Endometrial microvascular endothelial cells (primary cell): ENCODE measurements around the gene SETD3. TPM values are rescaled to one million over a fixed set of nuclear protein-coding genes. Genes with fewer than 3 reads are reported as not detected.

Source experiments
- in situ Hi-C: cut with HindIII; loops from 2 replicates; pipeline ENCODE4 v1.10.0; 2017; ENCODE audit warnings: low sequenced_read_pairs, low pct_unique_long_range_greater_than_20kb; ENCODE audit errors: inconsistent ontology term
- total RNA-seq: library from RNA; depleted of rRNA; stranded (reverse); fragments of >200 nt; gene quantifications from one replicate; pipeline ENCODE4 v1.2.3, GENCODE V29; 2015; ENCODE audit errors: inconsistent ontology term

SETD3 gene
- total RNA-seq = 56.9 TPM

DNA sequence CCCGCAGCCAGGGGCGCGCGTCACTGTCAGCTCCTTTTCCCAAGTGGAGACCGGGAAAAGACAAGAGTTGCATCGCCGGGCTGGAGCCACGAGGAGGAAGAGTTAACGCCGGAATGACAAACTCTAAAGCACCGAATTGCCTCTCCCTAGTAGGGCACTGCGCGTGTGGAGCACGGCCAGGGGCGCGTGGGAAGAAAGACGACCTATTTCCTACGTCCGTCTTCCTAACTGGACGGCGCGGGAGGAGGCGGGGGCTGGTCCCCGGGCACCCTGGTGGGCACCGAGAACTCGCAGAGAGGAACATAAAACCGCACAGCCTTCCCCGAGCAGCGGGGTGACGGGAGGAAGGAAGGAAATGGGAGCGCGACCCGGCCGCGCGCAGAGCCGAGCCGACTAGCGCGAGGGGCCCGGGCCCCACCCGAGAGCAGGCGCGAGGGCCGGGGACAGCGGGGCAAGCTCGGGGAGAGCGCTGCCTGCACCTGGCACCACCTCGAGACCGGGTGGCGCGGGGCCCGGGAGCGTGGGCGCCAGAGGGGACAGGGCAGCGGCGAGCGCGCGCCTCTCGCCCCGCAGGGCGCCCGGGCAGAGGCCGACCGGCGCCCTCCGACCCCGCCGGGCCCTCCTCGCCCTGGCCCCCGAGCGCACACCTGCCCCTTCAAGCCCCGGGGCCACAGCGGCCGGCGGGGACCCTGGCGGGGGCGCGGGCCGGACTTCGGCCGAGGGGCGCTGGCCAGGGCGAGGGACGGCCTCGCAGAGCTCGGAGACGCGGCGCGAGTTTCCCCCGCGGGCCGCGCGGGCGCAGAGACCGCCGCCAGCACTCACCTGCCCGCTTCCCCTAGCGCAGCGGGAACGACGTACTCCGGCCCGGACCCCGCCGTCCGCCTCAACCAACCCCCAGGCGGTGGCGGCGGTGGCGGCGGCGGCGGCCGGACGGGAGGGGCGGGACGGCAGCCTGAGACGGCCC is at the start of gene SETD3:
Gene SETD3 (minus strand): TSS at position 954 of the 964 bp plus-strand sequence. CDS start 15,054 bp downstream, outside the sequence.
- in situ Hi-C loops = no loop called here

DNA sequence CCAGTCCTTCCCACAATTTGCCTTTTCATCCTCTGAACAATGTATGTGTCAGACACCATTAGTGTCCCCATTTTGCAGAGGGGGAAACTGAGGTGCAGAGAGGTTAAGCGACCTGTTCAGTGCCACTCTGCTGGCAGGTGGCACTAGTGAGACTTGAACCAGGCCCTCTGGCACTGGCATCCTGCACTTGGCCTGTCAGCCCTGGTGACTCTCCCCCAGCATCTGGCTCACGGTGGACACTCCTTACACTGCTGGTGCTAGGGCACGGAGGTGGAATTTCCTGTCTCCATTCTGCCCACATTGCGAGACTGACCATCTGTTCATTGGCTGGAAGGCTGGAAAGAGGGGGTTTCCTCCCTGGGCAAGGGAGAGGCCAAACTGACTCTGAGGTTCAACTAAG is 49.2 kb upstream of the SETD3 start:
- in situ Hi-C loops = no loop called here

DNA sequence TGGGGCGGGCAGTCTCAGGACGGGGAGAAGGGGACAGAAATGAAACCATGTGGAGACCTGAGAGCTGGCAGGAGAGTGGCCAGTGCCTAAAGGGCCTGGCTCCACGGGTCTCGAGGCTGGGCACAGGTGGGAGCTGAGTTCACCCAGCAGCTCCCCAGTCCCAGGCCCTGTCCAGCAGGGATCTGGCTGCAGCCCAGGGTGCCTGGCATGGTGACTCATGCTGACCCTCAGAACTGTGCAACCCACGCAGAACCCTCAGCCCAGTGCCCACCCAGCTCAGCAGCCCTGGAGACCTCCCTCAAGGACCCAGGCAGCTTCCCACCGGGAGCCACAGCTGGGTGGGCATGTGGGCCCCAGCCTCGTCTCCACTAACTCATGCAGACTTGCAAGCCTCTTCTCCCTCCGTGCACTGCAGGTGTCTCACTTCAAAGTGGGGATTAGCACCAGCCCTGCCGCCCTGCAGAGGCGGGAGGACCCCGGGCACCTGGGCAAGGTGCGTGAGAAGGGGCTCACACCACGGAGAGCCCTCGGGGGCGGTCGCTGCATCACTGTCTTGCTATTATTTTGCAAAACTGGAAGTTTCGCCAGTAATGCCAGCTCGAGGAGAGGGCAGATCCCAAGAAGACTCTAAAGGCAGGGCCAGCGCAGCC is 46.9 kb upstream of the SETD3 start:
- in situ Hi-C loops = no loop called here

DNA sequence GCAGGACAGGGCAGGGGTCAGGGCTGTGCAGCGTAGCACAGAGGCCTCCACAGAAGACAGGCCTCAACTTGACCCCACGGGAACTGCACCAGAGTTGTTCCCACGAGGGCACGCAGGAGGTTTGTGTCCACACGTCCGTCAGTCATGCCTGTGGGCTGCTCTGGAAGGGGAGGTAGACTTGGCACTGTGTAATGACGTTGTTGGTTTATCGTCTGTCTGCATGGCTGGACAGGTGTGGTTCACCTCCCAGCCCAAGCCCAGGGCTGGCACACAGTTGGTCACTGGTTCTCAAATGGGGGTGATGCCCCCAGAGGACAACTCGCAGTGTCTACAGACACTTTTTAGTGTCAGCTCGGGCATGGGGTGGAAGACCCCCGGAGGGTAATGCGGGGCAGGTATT is 46.4 kb upstream of the SETD3 start:
- in situ Hi-C loops = no loop called here

DNA sequence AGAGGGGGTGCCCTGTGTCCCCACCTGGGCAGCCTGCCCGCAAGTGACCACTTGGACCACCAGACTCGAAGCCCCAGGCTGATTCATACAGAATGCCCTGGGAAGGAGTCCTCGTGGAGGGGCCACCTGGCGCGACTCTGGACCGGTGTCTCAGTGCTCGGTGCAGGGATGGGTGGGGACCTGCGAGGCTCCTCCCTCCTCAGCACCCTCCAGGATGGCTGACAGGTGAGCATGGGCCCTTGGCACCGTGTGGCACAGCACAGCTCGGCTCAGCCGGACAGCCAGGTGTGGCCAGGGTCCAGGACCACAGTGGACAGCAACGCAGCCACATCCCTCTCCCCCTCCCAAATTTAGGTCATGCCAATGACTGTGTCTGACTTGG is 45.0 kb upstream of the SETD3 start:
- in situ Hi-C loops = no loop called here

DNA sequence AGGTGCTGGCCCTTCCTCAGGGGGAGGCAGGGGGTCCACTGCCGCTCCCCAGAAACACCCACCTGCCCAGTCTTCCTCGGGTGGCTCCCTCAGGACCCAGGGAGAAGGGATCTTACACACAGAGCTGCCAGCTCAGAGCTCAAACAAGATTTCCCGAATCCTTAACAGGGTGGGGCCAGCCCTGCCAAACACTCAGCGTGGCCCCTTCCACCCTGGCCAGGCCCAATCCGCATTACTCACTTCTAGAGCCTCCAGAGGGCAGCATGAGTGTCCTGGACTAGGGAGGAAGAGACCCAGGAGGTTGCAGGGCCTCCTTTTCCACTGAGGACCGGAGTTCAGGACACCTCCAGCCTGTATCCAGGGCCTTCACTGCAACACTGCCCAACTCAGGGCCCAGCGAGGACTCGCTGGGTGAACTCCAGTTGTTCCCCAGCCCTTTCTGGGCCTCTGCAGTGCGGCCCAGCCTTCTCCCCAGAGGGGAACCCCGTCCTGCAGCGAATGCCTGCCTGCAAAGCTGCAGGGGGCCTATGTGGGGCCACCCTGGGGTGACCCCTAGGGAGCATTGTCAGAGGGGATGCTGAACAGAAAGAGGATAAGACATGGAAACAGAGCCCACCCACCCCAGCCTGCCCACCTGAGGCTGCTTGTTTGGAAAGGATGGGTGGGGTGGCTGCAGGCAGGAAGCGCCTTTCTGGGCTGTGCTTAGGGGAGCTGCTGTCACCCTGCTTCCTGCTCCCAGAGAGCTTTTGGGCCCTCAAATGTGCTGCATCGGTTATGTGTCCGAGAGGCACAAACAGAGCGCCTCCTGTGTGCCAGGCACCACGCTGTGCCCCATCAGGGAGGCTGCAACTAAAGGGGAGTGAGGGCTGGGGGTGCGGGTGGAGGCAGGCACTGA is 44.4 kb upstream of the SETD3 start:
- in situ Hi-C loops = no loop called here

DNA sequence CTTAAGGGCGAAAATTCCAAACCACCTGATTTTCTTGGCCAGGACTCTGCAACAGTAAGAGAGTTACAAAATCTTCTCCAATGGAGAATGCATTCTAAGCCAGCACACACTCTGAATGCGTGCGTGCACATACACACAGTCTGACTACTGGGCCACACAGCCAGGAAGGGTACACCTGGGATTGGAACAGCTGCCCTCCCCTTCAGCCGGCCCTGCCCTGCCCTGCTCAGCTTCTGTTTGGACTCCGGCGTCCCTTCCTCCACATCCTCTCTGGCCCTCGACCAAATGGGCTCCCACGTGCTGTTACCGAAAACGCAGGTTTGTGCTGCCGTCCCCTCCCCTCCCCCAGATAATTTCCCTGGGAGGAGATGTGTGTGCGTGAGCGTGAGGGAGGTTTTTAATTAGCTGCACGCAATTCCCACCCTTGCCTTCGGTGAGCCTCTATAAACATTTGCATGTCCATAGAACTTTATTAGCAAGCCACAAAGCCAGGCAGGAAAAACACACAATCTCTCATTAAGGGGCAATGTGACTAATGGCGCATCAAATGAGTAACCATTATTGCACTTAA is 43.5 kb upstream of the SETD3 start:
- in situ Hi-C loops = no loop called here

DNA sequence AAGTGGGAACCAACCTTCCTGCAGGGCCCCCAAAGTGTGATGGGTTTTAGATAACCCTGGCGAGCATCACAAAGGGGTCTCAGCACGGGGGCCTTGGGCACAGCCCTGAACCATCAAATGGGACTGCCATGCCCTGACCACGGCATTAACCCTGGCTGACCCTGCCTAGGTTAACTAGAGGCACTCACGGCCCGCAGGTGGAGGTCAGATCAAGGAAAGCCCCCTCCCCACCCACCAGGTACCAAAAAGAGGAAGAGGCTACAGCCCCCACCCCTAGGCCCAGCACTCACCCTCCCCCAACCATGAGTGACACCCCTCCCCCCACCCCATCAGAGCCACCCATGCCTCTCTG is 43.0 kb upstream of the SETD3 start:
- in situ Hi-C loops = no loop called here

DNA sequence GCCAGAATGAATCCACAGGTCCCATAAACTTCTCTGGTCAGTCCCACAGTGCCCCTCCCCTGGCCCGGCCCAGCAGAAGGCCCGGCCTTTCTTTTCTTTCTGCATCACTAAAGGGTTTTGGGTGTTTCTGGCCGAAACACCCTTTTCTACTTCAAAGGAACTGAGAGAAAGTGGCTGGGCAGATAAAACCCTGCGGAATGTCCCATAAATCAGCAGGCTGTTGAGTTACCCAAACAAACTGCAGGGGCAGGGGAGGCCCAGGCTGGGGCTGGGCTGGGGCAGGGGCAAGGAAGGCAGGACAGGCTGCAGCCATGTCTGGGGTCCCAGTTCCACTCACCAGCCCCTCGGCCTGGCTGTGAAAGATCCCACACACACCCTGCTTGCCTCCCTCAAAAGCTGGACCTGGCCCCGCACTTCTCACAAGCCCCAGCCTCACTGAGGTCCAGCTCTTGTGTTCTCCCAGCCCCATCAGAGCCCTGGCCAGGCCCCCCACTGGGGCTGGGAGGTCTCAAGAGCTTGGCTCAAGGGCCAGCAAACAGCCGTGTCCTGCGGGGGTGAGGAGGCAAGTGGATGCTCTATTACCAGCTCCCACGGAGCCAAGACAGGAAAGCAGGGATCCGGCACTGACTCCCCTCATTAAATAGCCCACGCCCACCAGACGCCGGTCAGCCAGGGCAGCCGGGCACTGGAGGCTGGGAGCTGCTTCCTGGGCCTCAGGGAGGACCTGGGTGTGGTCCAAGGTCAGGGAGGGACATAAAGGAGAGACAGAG is 42.5 kb upstream of the SETD3 start:
- in situ Hi-C loops = no loop called here

DNA sequence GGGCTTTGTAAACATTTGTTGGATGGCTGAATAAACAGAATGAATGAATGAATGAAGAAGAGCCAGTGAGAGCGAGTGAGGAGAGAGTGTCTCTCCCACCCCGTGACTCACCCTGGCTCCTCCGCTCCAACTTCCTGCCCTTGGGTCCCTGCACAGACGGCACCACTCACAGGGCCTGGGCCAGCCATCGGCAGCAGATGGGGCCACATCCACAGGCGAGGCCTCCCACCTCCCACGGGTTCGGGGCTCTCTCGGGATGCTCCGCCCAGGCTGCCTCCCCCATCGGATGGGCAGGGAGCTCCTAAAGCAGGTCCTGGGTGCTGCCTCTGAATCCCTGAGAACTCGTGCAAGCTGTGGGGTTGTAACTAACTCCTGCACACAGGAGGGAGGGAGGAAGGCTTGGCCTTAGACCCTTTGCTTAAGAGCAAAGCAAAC is 41.8 kb upstream of the SETD3 start:
- in situ Hi-C loops = no loop called here

DNA sequence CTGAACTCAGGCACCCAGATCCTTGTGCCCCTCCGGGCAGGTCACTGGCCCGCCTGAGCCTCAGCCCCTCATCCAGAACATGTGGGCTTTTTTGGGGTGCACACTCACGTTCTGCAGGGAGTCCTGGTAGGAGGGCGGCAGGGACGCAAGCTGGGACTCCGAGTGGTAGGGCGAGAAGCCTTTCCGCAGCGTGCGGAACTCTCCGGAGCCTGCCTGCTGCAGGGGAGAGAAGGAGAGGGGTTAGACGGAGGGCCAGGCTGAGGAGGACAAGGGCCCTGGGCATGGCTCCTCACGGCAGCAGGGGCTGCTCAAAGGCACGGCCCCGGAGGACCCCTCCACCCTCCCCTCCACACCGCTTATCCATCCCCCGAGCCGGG is 41.4 kb upstream of the SETD3 start:
- in situ Hi-C loops = no loop called here

DNA sequence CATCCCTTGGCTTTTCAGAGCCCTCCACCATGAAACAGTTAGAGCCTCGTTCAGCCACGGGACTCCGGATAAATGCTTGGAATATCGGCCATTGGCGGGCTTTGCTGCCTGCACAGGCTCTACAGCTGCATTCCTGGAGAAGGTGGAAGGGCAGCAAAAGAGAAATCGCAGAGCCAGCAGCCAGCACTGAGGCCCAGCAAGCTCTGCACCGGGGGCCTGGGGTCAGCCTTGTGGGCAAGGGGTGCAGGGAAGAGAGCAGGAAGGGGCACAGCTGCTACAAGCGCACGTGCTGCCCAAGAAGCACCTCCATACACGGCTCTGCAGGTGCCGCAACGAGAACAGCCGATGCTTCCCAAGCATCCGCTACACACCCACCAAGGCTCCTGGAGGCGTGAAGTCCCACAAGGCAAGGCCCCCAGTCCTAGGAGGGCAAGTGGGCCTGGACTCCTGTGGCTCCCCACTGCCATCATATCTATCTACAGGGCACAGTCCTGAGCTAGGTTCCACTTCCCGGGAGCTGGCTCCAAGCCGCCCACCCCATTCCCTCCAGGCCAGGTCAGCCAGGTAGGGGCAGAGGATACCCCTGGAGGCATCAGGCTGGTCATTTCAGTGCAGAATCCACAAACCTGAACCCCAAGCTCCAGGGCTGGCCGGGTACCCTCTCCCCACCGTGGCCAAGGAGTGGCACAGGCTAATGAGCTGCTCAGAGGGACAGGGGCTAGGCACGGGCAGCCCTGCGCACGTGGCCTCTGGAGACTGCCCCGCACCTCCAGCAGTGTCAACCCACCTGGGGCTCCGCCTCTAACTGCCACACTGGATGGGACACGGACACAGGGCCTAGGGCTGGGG is 40.7 kb upstream of the SETD3 start:
- in situ Hi-C loops = no loop called here

DNA sequence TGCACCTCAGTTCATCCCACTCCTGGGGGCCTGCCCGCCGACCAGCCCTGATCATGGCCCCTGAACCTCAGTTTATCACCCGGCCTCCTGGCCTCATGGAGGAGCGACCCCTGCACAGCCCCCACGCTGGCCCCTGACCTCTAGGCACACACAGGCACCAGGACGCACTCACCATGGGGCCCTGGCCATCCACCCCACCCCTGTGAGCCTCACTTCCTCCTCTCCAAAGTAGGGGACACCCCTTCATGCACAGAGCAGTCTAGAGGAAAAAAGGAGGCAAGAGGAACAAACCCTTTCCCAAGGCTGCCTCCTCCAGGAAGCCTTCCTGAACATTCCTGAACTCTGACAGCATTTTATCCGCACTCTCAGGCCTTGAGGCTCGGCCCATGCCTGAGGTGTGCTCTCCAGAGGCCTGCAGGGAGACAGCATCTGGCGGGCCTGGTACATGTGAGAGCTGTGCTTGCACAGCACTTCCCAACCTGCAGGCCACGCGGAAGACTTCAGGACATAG is 40.0 kb upstream of the SETD3 start:
- in situ Hi-C loops = no loop called here

DNA sequence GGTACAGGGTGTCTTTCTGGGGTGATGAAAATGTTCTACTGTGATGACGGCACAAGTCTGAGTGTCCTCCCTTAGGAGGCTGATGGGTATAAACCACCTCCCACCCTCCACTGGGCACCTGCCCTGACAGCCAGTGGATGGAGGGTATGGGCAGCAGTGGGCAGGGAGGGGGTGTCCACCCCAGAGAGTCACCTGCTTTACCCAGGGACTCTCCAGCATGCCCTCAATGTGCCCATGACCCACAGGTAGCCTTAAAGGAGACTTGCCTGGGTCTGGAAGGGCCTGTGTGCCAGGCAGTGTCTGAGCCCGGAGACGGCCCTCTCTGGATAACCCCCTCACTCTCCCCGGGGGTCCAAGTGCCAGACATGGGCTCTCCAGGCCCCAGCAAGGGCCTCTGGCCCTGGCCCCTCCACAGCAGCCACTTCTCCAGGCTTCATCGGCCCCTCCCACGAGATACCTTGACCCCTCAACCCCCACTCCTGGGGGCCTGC is 39.3 kb upstream of the SETD3 start:
- in situ Hi-C loops = no loop called here

DNA sequence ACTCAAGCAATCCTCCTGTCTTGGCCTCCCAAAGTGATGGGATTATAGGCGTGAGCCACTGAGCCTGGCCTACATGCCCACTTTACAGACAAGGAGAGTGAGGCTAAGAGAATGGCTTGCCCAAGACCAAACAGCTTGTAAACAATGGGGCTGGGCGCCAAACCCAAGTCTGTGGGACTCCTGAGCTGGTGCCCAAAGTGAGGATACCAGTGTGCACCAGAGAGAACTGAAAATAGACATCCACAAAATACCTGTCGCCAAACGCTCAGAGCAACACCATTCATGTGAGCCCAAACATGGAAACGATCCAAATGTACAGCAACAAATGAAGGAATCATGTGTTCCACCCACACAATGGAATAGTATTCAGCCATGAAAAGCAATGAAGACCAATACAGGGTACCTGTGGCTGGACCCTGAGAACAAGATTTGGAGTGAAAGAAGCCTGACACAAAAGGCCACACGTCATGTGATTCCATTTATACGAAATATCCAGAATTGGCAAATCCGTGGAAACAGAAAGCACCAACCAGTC is 38.8 kb upstream of the SETD3 start:
- in situ Hi-C loops = no loop called here

DNA sequence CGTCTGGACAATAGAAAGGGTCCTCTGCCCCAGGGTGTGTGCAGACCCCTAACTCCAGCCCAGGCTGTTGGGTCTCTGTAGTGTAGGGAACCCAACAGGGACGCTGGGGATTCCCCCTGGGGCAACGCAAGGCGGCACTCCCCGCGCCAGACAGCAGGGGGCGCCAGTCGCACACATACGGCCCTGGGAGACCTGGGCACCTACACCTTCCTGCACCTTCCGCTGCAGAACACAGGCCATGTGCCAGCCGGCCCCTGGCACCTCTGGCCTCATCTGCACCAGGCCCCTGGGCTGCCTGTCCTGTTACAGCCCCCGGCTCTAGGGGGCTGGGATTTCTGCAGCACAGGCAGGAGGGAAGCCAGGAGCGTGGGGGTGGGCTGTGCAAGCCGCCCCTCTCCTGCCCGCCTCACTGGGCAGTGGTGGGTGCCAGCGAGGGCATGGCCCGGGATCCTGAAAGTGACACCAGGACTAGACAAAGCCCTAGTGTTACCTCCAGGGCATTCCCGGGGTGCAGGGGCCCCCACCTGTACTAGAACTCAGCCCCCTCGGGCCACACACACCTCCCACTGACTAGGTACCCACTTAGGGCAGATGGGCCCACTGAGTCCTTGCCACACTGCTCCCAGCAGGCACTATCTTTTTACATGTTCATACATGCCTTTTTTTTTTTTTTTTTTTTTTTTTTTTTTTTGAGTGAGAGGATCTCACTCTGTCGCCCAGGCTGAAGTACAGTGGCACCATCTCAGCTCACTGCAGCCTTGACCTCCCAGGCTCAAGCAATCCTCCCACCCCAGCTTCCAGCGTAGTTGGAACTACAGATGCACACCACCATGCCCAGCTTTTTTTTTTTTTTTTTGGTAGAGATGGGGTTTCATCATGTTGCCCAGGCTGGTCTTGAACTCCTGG is 38.0 kb upstream of the SETD3 start:
- in situ Hi-C loops = no loop called here
